ENCODE data around the gene KIAA1958.

The KIAA1958 gene

GRCh38 chr9:112558978-112559377 lies 72.4 kb downstream of the KIAA1958 start:
- no peak overlapping the region for H3K18ac ChIP-seq (ENCODE audit: low read depth in 1 of 2, low read length in 2 of 2)
- H4K91ac ChIP-seq (ENCODE audit: low read length) = no peak overlapping the region
- H3K27ac ChIP-seq (ENCODE audit: low read length, poor library complexity, severe bottlenecking) = no peak overlapping the region
- H3K9me3 ChIP-seq (ENCODE audit: control insufficient read depth, low read length) = no peaks in the 10 kb centered on the region
- peaks cover 30% of the 10 kb centered on the region for H3K79me1 ChIP-seq (replicated peaks; ENCODE audit: low read length, poor library complexity, severe bottlenecking)
- 80% methylated on average over 2 of the region's 2 CpGs for WGBS
- no peak overlapping the region for H2AFZ ChIP-seq (ENCODE audit: low read depth, low read length)
- H2BK15ac ChIP-seq (ENCODE audit: low read depth, poor library complexity, severe bottlenecking) = no peak overlapping the region
- H3K4me1 ChIP-seq (ENCODE audit: control insufficient read depth, insufficient read depth, low read depth, low read length) = peaks cover 3% of the 10 kb centered on the region
- H3K4me2 ChIP-seq (ENCODE audit: low read length, poor library complexity, severe bottlenecking) = no peak overlapping the region
- no peak overlapping the region for H2BK120ac ChIP-seq (ENCODE audit: low read depth, low read length)
- no peak overlapping the region for H3K14ac ChIP-seq (ENCODE audit: low read length in 2 of 2)
- H3K4me3 ChIP-seq (ENCODE audit: insufficient read depth in 1 of 2, low read depth in 1 of 2, low read length in 2 of 2) = no peak overlapping the region
- no peak overlapping the region for H2BK12ac ChIP-seq (ENCODE audit: low read length in 2 of 2)
- no peak overlapping the region for H4K8ac ChIP-seq (ENCODE audit: low read length)
- H3K9ac ChIP-seq (ENCODE audit: low read length) = no peak overlapping the region
- no peak overlapping the region for H3K23ac ChIP-seq (ENCODE audit: low read length in 2 of 2)
- H3K36me3 ChIP-seq (ENCODE audit: control insufficient read depth in 1 of 2, insufficient read depth in 2 of 2, low read depth in 1 of 2, low read length in 2 of 2) = no peaks in the 10 kb centered on the region
- H2AK5ac ChIP-seq (ENCODE audit: low read length, severe bottlenecking) = no peak overlapping the region
- H2BK5ac ChIP-seq (ENCODE audit: low read depth, low read length, poor library complexity, severe bottlenecking) = no peak overlapping the region
- no peak for DNase-seq
- H3K4ac ChIP-seq (ENCODE audit: low read depth in 1 of 2, low read length in 2 of 2) = no peak overlapping the region
- H3K27me3 ChIP-seq (ENCODE audit: control insufficient read depth in 1 of 2, insufficient read depth in 1 of 2, low read length in 2 of 2) = no peaks in the 10 kb centered on the region

- Histone ChIP-seq H3K4me1 (ENCODE audit: control insufficient read depth, insufficient read depth, low read depth, low read length) (peaks cover 3% of the 10 kb centered on the region), H3K9ac (ENCODE audit: low read length) (no peak overlapping the region), H3K36me3 (ENCODE audit: control insufficient read depth in 1 of 2, insufficient read depth in 2 of 2, low read depth in 1 of 2, low read length in 2 of 2) (no peaks in the 10 kb centered on the region), H3K27me3 (ENCODE audit: control insufficient read depth in 1 of 2, insufficient read depth in 1 of 2, low read length in 2 of 2) (no peaks in the 10 kb centered on the region), H3K18ac (ENCODE audit: low read depth in 1 of 2, low read length in 2 of 2) (no peak overlapping the region), H3K23ac (ENCODE audit: low read length in 2 of 2) (no peak overlapping the region), H4K91ac (ENCODE audit: low read length) (no peak overlapping the region), H3K14ac (ENCODE audit: low read length in 2 of 2) (no peak overlapping the region), H3K4me2 (ENCODE audit: low read length, poor library complexity, severe bottlenecking) (no peak overlapping the region), H2AFZ (ENCODE audit: low read depth, low read length) (no peak overlapping the region), H4K8ac (ENCODE audit: low read length) (no peak overlapping the region), H2BK120ac (ENCODE audit: low read depth, low read length) (no peak overlapping the region), H3K4ac (ENCODE audit: low read depth in 1 of 2, low read length in 2 of 2) (no peak overlapping the region), H3K4me3 (ENCODE audit: insufficient read depth in 1 of 2, low read depth in 1 of 2, low read length in 2 of 2) (no peak overlapping the region), H3K27ac (ENCODE audit: low read length, poor library complexity, severe bottlenecking) (no peak overlapping the region), H2BK15ac (ENCODE audit: low read depth, poor library complexity, severe bottlenecking) (no peak overlapping the region), H2AK5ac (ENCODE audit: low read length, severe bottlenecking) (no peak overlapping the region), H3K9me3 (ENCODE audit: control insufficient read depth, low read length) (no peaks in the 10 kb centered on the region), H2BK5ac (ENCODE audit: low read depth, low read length, poor library complexity, severe bottlenecking) (no peak overlapping the region), H3K79me1 (replicated peaks; ENCODE audit: low read length, poor library complexity, severe bottlenecking) (peaks cover 30% of the 10 kb centered on the region), H2BK12ac (ENCODE audit: low read length in 2 of 2) (no peak overlapping the region)
- DNase-seq = no peak
- 93% methylated on average over 2 of the region's 5 CpGs for WGBS
These were observed 73.2 kb downstream of the KIAA1958 start for GRCh38 chr9:112559629-112560413.

DNA sequence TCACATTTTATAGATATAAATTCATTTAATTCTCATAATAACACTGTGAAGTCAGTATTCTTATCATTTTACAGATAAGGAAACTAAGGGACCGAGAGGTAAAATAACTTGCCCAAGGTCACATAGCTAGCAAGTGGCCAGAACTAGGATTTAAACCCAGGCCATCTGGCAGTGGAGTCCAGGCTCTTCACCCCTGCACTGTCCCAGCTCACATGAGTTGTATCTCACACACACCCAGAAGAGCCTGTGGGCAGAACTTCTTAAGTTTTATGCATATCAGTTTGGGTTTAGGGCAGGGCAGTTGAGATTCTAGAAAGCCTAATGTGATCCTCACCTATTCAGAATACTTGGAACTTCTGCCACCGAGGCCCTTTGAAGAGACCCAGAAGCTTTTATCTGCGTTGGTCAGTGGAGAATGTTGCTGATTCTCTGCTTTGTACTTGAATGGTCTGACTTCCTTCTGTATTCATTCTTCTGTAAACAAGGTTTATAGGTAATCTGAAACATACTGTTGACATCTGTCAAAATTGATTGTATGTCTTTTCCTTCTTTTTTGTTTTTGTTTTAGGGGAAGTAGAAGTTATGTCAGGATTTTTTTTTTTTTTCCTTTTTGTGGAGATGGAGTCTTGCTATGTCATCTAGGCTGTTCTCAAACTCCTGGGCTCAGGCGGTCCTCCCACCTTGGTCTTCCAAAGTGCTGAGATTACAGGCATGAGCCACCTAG lies 75.8 kb downstream of the KIAA1958 start:
- Histone ChIP-seq H3K4me3 (ENCODE audit: insufficient read depth in 1 of 2, low read depth in 1 of 2, low read length in 2 of 2) (no peak overlapping the region), H2BK12ac (ENCODE audit: low read length in 2 of 2) (no peak overlapping the region), H2BK15ac (ENCODE audit: low read depth, poor library complexity, severe bottlenecking) (no peak overlapping the region), H3K4me1 (ENCODE audit: control insufficient read depth, insufficient read depth, low read depth, low read length) (no peaks in the 10 kb centered on the region), H3K23ac (ENCODE audit: low read length in 2 of 2) (no peak overlapping the region), H3K14ac (ENCODE audit: low read length in 2 of 2) (no peak overlapping the region), H3K4ac (ENCODE audit: low read depth in 1 of 2, low read length in 2 of 2) (no peak overlapping the region), H3K79me1 (replicated peaks; ENCODE audit: low read length, poor library complexity, severe bottlenecking) (peaks cover 21% of the 10 kb centered on the region), H3K27me3 (ENCODE audit: control insufficient read depth in 1 of 2, insufficient read depth in 1 of 2, low read length in 2 of 2) (no peaks in the 10 kb centered on the region), H2BK5ac (ENCODE audit: low read depth, low read length, poor library complexity, severe bottlenecking) (no peak overlapping the region), H2AK5ac (ENCODE audit: low read length, severe bottlenecking) (no peak overlapping the region), H2BK120ac (ENCODE audit: low read depth, low read length) (no peak overlapping the region), H3K9me3 (ENCODE audit: control insufficient read depth, low read length) (no peaks in the 10 kb centered on the region), H2AFZ (ENCODE audit: low read depth, low read length) (no peak overlapping the region), H3K18ac (ENCODE audit: low read depth in 1 of 2, low read length in 2 of 2) (no peak overlapping the region), H3K4me2 (ENCODE audit: low read length, poor library complexity, severe bottlenecking) (no peak overlapping the region), H3K36me3 (ENCODE audit: control insufficient read depth in 1 of 2, insufficient read depth in 2 of 2, low read depth in 1 of 2, low read length in 2 of 2) (no peaks in the 10 kb centered on the region), H3K27ac (ENCODE audit: low read length, poor library complexity, severe bottlenecking) (no peak overlapping the region), H4K91ac (ENCODE audit: low read length) (no peak overlapping the region), H3K9ac (ENCODE audit: low read length) (no peak overlapping the region), H4K8ac (ENCODE audit: low read length) (no peak overlapping the region)
- WGBS = 83% methylated on average over 4 of the region's 4 CpGs
- DNase-seq = no peak

GRCh38 chr9:112569186-112569585 lies 82.6 kb downstream of the KIAA1958 start:
- Histone ChIP-seq H4K8ac (ENCODE audit: low read length) (no peak overlapping the region), H3K23ac (ENCODE audit: low read length in 2 of 2) (no peak overlapping the region), H3K4ac (ENCODE audit: low read depth in 1 of 2, low read length in 2 of 2) (no peak overlapping the region), H3K4me3 (ENCODE audit: insufficient read depth in 1 of 2, low read depth in 1 of 2, low read length in 2 of 2) (no peak overlapping the region), H3K14ac (ENCODE audit: low read length in 2 of 2) (no peak overlapping the region), H3K9me3 (ENCODE audit: control insufficient read depth, low read length) (no peaks in the 10 kb centered on the region), H3K27ac (ENCODE audit: low read length, poor library complexity, severe bottlenecking) (no peak overlapping the region), H2BK15ac (ENCODE audit: low read depth, poor library complexity, severe bottlenecking) (no peak overlapping the region), H2BK12ac (ENCODE audit: low read length in 2 of 2) (no peak overlapping the region), H4K91ac (ENCODE audit: low read length) (no peak overlapping the region), H2BK5ac (ENCODE audit: low read depth, low read length, poor library complexity, severe bottlenecking) (no peak overlapping the region), H2AFZ (ENCODE audit: low read depth, low read length) (no peak overlapping the region), H2AK5ac (ENCODE audit: low read length, severe bottlenecking) (no peak overlapping the region), H3K27me3 (ENCODE audit: control insufficient read depth in 1 of 2, insufficient read depth in 1 of 2, low read length in 2 of 2) (no peaks in the 10 kb centered on the region), H3K79me1 (replicated peaks; ENCODE audit: low read length, poor library complexity, severe bottlenecking) (peaks cover 21% of the 10 kb centered on the region), H3K18ac (ENCODE audit: low read depth in 1 of 2, low read length in 2 of 2) (no peak overlapping the region), H3K4me1 (ENCODE audit: control insufficient read depth, insufficient read depth, low read depth, low read length) (peaks cover 2% of the 10 kb centered on the region), H2BK120ac (ENCODE audit: low read depth, low read length) (no peak overlapping the region), H3K36me3 (ENCODE audit: control insufficient read depth in 1 of 2, insufficient read depth in 2 of 2, low read depth in 1 of 2, low read length in 2 of 2) (no peaks in the 10 kb centered on the region), H3K4me2 (ENCODE audit: low read length, poor library complexity, severe bottlenecking) (no peak overlapping the region), H3K9ac (ENCODE audit: low read length) (no peak overlapping the region)
- no peak for DNase-seq
- WGBS = 100% methylated on average over 1 of the region's 2 CpGs

Data from mesenchymal stem cell (in vitro differentiated cells and primary cell).